HG02885 (cell line): ENCODE measurements around the gene CRYL1.

Source experiments
- ATAC-seq: cut with Tn5 transposase; IDR thresholded peaks from one replicate; pipeline ENCODE4 v1.9.1; 2021; ENCODE audit warnings: mild to moderate bottlenecking; ENCODE audit not compliant: unreplicated experiment, poor library complexity

CRYL1 gene

GRCh38 chr13:20525601-20526544, at the start of gene CRYL1:
Gene CRYL1 (minus strand): TSS chr13:20525857. CDS start chr13:20525794, 63 bp downstream.
- ATAC-seq = peak; percentile 86

GRCh38 chr13:20573636-20574035, 48.0 kb upstream of the CRYL1 start:
- ATAC-seq = no peak

- ATAC-seq = no peak
These were observed 47.5 kb upstream of the CRYL1 start for GRCh38 chr13:20573186-20573585.

- ATAC-seq = no peak
These were observed 46.0 kb upstream of the CRYL1 start for GRCh38 chr13:20571676-20572075.

GRCh38 chr13:20570517-20570916, 44.9 kb upstream of the CRYL1 start:
- no peak for ATAC-seq

- no peak for ATAC-seq
These were observed 42.3 kb upstream of the CRYL1 start for GRCh38 chr13:20567881-20568528.

- peak; percentile 89 for ATAC-seq
These were observed 41.5 kb upstream of the CRYL1 start, which contains the start of gene IFT88 for GRCh38 chr13:20566898-20567874. Gene IFT88 (plus strand): TSS chr13:20567157. CDS start chr13:20574386, 7,229 bp downstream.

GRCh38 chr13:20566468-20566897, 40.8 kb upstream of the CRYL1 start:
- ATAC-seq = peak; percentile 43

- no peak for ATAC-seq
These were observed 39.6 kb upstream of the CRYL1 start for GRCh38 chr13:20565115-20565736.

- ATAC-seq = no peak
These were observed 36.1 kb upstream of the CRYL1 start for GRCh38 chr13:20561741-20562140.

- no peak for ATAC-seq
These were observed 34.2 kb upstream of the CRYL1 start for GRCh38 chr13:20559659-20560356.

- no peak for ATAC-seq
These were observed 33.3 kb upstream of the CRYL1 start for GRCh38 chr13:20558982-20559381.

- ATAC-seq = no peak
These were observed 27.7 kb upstream of the CRYL1 start for GRCh38 chr13:20553311-20553710.

- no peak for ATAC-seq
These were observed 25.1 kb upstream of the CRYL1 start for GRCh38 chr13:20550799-20551198.

- ATAC-seq = no peak
These were observed 21.8 kb upstream of the CRYL1 start for GRCh38 chr13:20547479-20547908.

- peak; percentile 58 for ATAC-seq
These were observed 20.9 kb upstream of the CRYL1 start for GRCh38 chr13:20546556-20546955.

- ATAC-seq = no peak
These were observed 18.7 kb upstream of the CRYL1 start for GRCh38 chr13:20544201-20544923.

- no peak for ATAC-seq
These were observed 11.3 kb upstream of the CRYL1 start for GRCh38 chr13:20536992-20537391.
